HG03060 (cell line): ENCODE measurements around the gene RBM44.
A peak's percentile ranks its signal among the peaks of the same experiment; 100 is the strongest.
"Not testable (repeated sequence)": the region's sequence is repeated elsewhere in the genome, so short reads cannot be mapped to it uniquely, and the experiment has no call there.

Source experiments
- ATAC-seq: cut with Tn5 transposase; IDR thresholded peaks from one replicate; pipeline ENCODE4 v1.9.1; 2021; ENCODE audit warnings: low read depth, moderate number of reproducible peaks; ENCODE audit not compliant: unreplicated experiment

RBM44 gene

GRCh38 chr2:237798236-237799059 is at the start of gene RBM44:
RBM44 (plus strand) TSS chr2:237798779; CDS start chr2:237813610, 14,831 bp downstream.
- ATAC-seq = no peak

GRCh38 chr2:237749002-237749401 is 49.6 kb upstream of the RBM44 start:
- ATAC-seq = no peak

GRCh38 chr2:237749961-237750360 is 48.6 kb upstream of the RBM44 start:
- ATAC-seq = no peak

- not testable (repeated sequence) for ATAC-seq
Measured at GRCh38 chr2:237750441-237750840, 48.1 kb upstream of the RBM44 start.

- peak; percentile 89 for ATAC-seq
Measured at GRCh38 chr2:237752761-237753165, 45.8 kb upstream of the RBM44 start.

- ATAC-seq = no peak
Measured at GRCh38 chr2:237754182-237754581, 44.4 kb upstream of the RBM44 start.

- no peak for ATAC-seq
Measured at GRCh38 chr2:237754626-237755248, 43.8 kb upstream of the RBM44 start.

GRCh38 chr2:237757616-237758015 is 41.0 kb upstream of the RBM44 start:
- no peak for ATAC-seq

GRCh38 chr2:237758185-237758584 is 40.4 kb upstream of the RBM44 start:
- no peak for ATAC-seq

GRCh38 chr2:237759176-237759575 is 39.4 kb upstream of the RBM44 start:
- no peak for ATAC-seq

- ATAC-seq = no peak
Measured at GRCh38 chr2:237760506-237761502, 37.8 kb upstream of the RBM44 start.

- ATAC-seq = not testable (repeated sequence)
Measured at GRCh38 chr2:237762291-237763182, 36.0 kb upstream of the RBM44 start.

GRCh38 chr2:237763812-237764211 is 34.8 kb upstream of the RBM44 start:
- ATAC-seq = no peak

- ATAC-seq = not testable (repeated sequence)
Measured at GRCh38 chr2:237765122-237765521, 33.5 kb upstream of the RBM44 start.

GRCh38 chr2:237765875-237766274 is 32.7 kb upstream of the RBM44 start:
- no peak for ATAC-seq

- ATAC-seq = no peak
Measured at GRCh38 chr2:237766340-237766739, 32.2 kb upstream of the RBM44 start.

- ATAC-seq = no peak
Measured at GRCh38 chr2:237772513-237772912, 26.1 kb upstream of the RBM44 start.

- ATAC-seq = no peak
Measured at GRCh38 chr2:237773826-237774225, 24.8 kb upstream of the RBM44 start.

- no peak for ATAC-seq
Measured at GRCh38 chr2:237774811-237775553, 23.6 kb upstream of the RBM44 start.
